Measurements from ENCODE around the gene ZNF618.

DNA sequence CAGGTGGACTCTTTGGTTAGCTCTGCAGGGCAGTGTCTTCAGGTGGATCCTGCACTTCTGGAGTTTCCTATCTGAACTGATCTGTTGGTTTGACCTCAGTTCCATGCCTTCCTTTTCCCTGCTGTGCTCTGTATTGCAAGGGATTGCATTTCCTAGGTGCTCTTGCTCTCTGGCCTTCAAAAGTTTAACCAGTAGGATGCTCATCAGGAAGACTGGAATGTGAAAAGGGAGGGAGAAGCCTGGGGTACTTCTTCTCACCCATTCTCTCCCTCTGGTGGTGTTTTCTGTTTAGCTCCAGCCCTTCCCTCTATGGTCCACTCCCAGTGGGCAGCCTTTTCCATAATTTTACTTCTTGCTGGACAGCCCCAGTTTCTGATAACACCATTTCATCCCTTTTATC lies 78.5 kb downstream of the ZNF618 start:
- TF ChIP-seq, protein P1, sequence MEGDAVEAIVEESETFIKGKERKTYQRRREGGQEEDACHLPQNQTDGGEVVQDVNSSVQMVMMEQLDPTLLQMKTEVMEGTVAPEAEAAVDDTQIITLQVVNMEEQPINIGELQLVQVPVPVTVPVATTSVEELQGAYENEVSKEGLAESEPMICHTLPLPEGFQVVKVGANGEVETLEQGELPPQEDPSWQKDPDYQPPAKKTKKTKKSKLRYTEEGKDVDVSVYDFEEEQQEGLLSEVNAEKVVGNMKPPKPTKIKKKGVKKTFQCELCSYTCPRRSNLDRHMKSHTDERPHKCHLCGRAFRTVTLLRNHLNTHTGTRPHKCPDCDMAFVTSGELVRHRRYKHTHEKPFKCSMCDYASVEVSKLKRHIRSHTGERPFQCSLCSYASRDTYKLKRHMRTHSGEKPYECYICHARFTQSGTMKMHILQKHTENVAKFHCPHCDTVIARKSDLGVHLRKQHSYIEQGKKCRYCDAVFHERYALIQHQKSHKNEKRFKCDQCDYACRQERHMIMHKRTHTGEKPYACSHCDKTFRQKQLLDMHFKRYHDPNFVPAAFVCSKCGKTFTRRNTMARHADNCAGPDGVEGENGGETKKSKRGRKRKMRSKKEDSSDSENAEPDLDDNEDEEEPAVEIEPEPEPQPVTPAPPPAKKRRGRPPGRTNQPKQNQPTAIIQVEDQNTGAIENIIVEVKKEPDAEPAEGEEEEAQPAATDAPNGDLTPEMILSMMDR (IDR thresholded peaks at IDR 0.05; ENCODE audit: low read depth, low read length, poor library complexity, severe bottlenecking) = no peak
- no peak for TF ChIP-seq EZH2phosphoT487 (IDR thresholded peaks at IDR 0.05; ENCODE audit: borderline replicate concordance, low read length)
